ENCODE measurements around the gene LRRC7.
A peak's percentile ranks its signal among the peaks of the same experiment; 100 is the strongest.
"Not testable (repeated sequence)": the region's sequence is repeated elsewhere in the genome, so short reads cannot be mapped to it uniquely, and the experiment has no call there.

Gene LRRC7

GRCh38 chr1:69861641-69862040 lies 293.9 kb downstream of the LRRC7 start:
- Histone ChIP-seq H3K27ac (ENCODE audit: low read depth, low read length, severe bottlenecking) (no peak overlapping the region), H3K36me3 (ENCODE audit: control insufficient read depth, insufficient read depth, low read length) (no peaks in the 10 kb centered on the region), H3K4me3 (ENCODE audit: extremely low read depth, insufficient read depth, low read length, poor library complexity, severe bottlenecking) (no peak overlapping the region), H3K9me3 (ENCODE audit: control insufficient read depth, low read length) (no peaks in the 10 kb centered on the region), H3K4me1 (ENCODE audit: control insufficient read depth, insufficient read depth, low read length, poor library complexity, severe bottlenecking) (no peaks in the 10 kb centered on the region)
- 84 to 92% methylated on average over 4 to 5 of the region's 5 CpGs for WGBS, 2 experiments (ENCODE audit: insufficient coverage in 2 of 2)

DNA sequence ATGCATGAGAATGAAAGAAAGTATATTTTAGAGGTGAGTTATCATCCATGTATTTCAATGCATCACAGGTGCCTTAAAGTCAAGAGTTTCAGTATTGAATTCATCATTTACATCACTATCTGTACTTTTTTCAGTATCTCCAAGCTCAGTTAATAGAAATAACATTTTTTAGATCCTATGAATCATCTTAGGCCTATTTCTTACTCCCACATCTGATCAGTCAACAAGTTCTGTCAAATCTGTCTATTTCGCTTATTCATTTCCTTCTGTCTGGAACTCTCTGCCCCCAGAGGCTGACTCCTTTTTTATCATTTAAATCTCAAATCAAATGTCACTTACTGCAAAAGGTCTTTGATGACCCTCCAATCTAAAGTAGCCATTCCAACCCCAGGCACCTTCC lies 295.2 kb downstream of the LRRC7 start:
- no peak overlapping the region for H3K27ac ChIP-seq (ENCODE audit: low read depth, low read length, severe bottlenecking)
- H3K9me3 ChIP-seq (ENCODE audit: control insufficient read depth, low read length), result no peaks in the 10 kb centered on the region
- 95 to 100% methylated on average over 1 of the region's 1 CpG for WGBS, 2 experiments (ENCODE audit: insufficient coverage in 2 of 2)
- no peaks in the 10 kb centered on the region for H3K36me3 ChIP-seq (ENCODE audit: control insufficient read depth, insufficient read depth, low read length)
- no peaks in the 10 kb centered on the region for H3K4me1 ChIP-seq (ENCODE audit: control insufficient read depth, insufficient read depth, low read length, poor library complexity, severe bottlenecking)
- H3K4me3 ChIP-seq (ENCODE audit: extremely low read depth, insufficient read depth, low read length, poor library complexity, severe bottlenecking), result no peak overlapping the region

DNA sequence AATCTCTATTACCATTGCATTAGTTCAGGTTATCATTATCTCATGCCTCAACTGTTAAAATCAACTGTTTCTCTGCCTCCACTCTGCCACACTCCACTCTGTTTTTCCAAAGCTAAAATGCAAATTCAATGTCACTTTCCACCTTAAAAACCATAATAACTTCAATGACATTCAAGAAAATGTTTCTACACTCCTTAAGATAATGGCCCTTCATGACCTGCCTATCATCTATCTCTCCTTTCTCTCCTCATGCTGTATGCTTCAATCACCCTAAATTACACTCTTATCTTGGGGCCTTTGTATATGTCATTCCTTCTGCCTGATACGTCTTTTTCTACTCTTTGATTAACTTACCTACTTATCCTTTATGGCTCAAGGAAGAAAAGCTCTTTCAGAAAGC lies 296.0 kb downstream of the LRRC7 start:
- Histone ChIP-seq H3K4me3 (ENCODE audit: extremely low read depth, insufficient read depth, low read length, poor library complexity, severe bottlenecking) (no peak overlapping the region), H3K9me3 (ENCODE audit: control insufficient read depth, low read length) (no peaks in the 10 kb centered on the region), H3K4me1 (ENCODE audit: control insufficient read depth, insufficient read depth, low read length, poor library complexity, severe bottlenecking) (no peaks in the 10 kb centered on the region), H3K36me3 (ENCODE audit: control insufficient read depth, insufficient read depth, low read length) (no peaks in the 10 kb centered on the region), H3K27ac (ENCODE audit: low read depth, low read length, severe bottlenecking) (no peak overlapping the region)
- WGBS, 2 experiments (ENCODE audit: insufficient coverage in 2 of 2), result 71 to 100% methylated on average over 1 of the region's 1 CpG

- Histone ChIP-seq H3K9me3 (ENCODE audit: control insufficient read depth, low read length) (no peaks in the 10 kb centered on the region), H3K36me3 (ENCODE audit: control insufficient read depth, insufficient read depth, low read length) (no peaks in the 10 kb centered on the region), H3K27ac (ENCODE audit: low read depth, low read length, severe bottlenecking) (no peak overlapping the region), H3K4me3 (ENCODE audit: extremely low read depth, insufficient read depth, low read length, poor library complexity, severe bottlenecking) (no peak overlapping the region), H3K4me1 (ENCODE audit: control insufficient read depth, insufficient read depth, low read length, poor library complexity, severe bottlenecking) (no peaks in the 10 kb centered on the region)
- 50% methylated on average over 1 of the region's 3 CpGs; no CpG with 5 or more reads in 1 of the 2 experiments for WGBS, 2 experiments (ENCODE audit: insufficient coverage in 2 of 2)
Measured at GRCh38 chr1:69871412-69871811, 303.7 kb downstream of the LRRC7 start.

DNA sequence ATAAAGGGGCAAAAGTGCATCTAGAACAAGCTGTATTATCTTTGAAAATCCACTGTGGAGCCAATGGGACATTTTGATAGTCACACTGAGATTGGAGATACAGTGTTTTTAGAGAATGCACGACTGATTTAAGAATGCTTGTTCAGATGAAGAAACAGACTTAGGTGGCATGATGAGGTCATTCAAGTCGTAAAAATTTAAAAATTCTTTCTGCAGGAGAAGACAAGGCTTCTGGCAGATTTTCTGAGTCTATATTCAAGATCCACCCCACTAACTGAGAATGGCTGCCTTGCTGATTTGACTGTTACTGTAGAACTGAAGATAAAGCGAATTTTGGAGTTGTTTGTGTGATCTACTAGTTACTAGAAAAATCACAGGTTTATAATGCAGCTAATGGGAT lies 310.6 kb downstream of the LRRC7 start:
- 60 to 88% methylated on average over 1 to 2 of the region's 3 CpGs for WGBS, 2 experiments (ENCODE audit: insufficient coverage in 2 of 2)
- Histone ChIP-seq H3K4me1 (ENCODE audit: control insufficient read depth, insufficient read depth, low read length, poor library complexity, severe bottlenecking) (no peaks in the 10 kb centered on the region), H3K27ac (ENCODE audit: low read depth, low read length, severe bottlenecking) (no peak overlapping the region), H3K9me3 (ENCODE audit: control insufficient read depth, low read length) (no peaks in the 10 kb centered on the region), H3K36me3 (ENCODE audit: control insufficient read depth, insufficient read depth, low read length) (no peaks in the 10 kb centered on the region), H3K4me3 (ENCODE audit: extremely low read depth, insufficient read depth, low read length, poor library complexity, severe bottlenecking) (no peak overlapping the region)

- not testable (repeated sequence) for H3K4me3 ChIP-seq (ENCODE audit: extremely low read depth, insufficient read depth, low read length, poor library complexity, severe bottlenecking); H3K36me3 ChIP-seq (ENCODE audit: control insufficient read depth, insufficient read depth, low read length); H3K4me1 ChIP-seq (ENCODE audit: control insufficient read depth, insufficient read depth, low read length, poor library complexity, severe bottlenecking); H3K27ac ChIP-seq (ENCODE audit: low read depth, low read length, severe bottlenecking)
- H3K9me3 ChIP-seq (ENCODE audit: control insufficient read depth, low read length), result peaks cover 19% of the 10 kb centered on the region
- 72% methylated on average over 8 to 9 of the region's 14 CpGs for WGBS, 2 experiments (ENCODE audit: insufficient coverage in 2 of 2)
Measured at GRCh38 chr1:69888016-69888415, 320.3 kb downstream of the LRRC7 start.

DNA sequence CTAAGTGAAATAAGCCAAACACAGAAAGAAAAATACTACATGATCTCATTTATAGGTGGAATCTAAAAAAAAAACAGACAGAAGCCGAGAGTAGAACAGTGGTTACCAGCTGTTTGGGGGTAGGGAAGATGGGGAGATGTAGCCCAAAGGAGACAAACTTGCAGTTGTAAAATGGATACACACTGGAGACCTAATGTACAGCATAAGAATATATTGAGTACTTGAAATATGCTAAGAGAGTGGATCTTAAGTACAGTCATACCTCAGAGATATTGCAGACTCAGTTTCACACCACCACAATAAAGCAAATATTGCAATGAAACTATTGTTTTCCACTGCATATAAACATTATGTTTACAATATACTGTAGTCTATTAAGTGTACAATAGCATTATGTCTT lies 320.9 kb downstream of the LRRC7 start:
- 100% methylated on average over 1 of the region's 1 CpG; no CpG with 5 or more reads in 1 of the 2 experiments for WGBS, 2 experiments (ENCODE audit: insufficient coverage in 2 of 2)
- peaks cover 19% of the 10 kb centered on the region for H3K9me3 ChIP-seq (ENCODE audit: control insufficient read depth, low read length)
- no peaks in the 10 kb centered on the region for H3K36me3 ChIP-seq (ENCODE audit: control insufficient read depth, insufficient read depth, low read length)
- H3K4me1 ChIP-seq (ENCODE audit: control insufficient read depth, insufficient read depth, low read length, poor library complexity, severe bottlenecking), result no peaks in the 10 kb centered on the region
- H3K27ac ChIP-seq (ENCODE audit: low read depth, low read length, severe bottlenecking), result no peak overlapping the region
- H3K4me3 ChIP-seq (ENCODE audit: extremely low read depth, insufficient read depth, low read length, poor library complexity, severe bottlenecking), result no peak overlapping the region

DNA sequence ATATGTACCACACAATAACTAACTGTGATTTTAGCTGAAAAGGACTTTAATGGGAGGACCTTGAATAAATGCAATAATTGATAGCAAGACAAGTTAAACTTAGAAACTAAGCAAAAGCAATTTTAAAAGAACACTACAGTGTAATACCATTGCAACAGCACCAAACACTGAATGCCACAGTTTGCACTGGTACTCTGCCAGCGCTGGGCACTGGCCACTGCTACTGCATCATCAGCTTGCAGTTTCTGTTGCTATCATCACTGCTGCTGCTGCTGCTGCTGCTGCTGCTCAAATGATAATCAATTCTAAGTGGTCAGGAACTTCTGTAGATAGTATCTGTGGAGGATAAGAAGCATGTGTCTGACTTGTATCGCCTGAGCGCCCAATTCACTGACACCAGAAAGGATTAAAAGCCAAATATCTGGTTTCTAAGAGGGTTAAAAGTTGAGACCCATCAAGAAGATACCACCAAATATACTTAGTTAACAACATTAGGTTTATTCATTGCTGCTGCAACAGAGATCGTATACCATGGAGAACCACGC lies 330.8 kb downstream of the LRRC7 start:
- Histone ChIP-seq H3K9me3 (ENCODE audit: control insufficient read depth, low read length) (no peaks in the 10 kb centered on the region), H3K27ac (ENCODE audit: low read depth, low read length, severe bottlenecking) (no peak overlapping the region), H3K4me1 (ENCODE audit: control insufficient read depth, insufficient read depth, low read length, poor library complexity, severe bottlenecking) (no peaks in the 10 kb centered on the region), H3K4me3 (ENCODE audit: extremely low read depth, insufficient read depth, low read length, poor library complexity, severe bottlenecking) (no peak overlapping the region), H3K36me3 (ENCODE audit: control insufficient read depth, insufficient read depth, low read length) (no peaks in the 10 kb centered on the region)
- WGBS, 2 experiments (ENCODE audit: insufficient coverage in 2 of 2), result 80 to 94% methylated on average over 3 to 4 of the region's 5 CpGs

DNA sequence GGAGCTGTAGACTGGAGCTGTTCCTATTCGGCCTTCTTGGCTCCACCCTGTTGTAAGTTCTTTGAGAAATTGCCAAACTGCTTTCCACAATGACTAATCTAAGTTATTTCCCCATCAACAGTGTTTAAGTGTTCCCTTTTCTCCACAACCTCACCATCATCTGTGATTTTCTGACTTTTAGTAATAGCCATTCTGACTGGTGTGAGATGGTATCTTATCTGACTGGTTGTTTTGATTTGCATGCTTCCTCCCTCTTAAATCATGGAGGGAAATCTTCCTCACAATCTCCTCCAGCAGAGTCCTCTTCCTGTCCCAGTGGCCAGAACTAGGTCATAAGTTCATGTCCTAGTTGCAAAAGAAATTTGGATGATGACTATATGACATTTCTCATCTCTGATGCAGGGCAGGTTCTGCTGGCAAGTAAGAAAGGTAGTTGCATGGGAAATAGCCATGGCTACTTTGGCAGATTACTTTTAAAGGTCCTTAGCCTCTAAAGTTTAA lies 343.6 kb downstream of the LRRC7 start:
- 100% methylated on average over 1 of the region's 1 CpG for WGBS, 2 experiments (ENCODE audit: insufficient coverage in 2 of 2)
- peaks cover 3% of the 10 kb centered on the region for H3K4me1 ChIP-seq (ENCODE audit: control insufficient read depth, insufficient read depth, low read length, poor library complexity, severe bottlenecking)
- no peak overlapping the region for H3K4me3 ChIP-seq (ENCODE audit: extremely low read depth, insufficient read depth, low read length, poor library complexity, severe bottlenecking)
- H3K27ac ChIP-seq (ENCODE audit: low read depth, low read length, severe bottlenecking), result no peak overlapping the region
- no peaks in the 10 kb centered on the region for H3K36me3 ChIP-seq (ENCODE audit: control insufficient read depth, insufficient read depth, low read length)
- H3K9me3 ChIP-seq (ENCODE audit: control insufficient read depth, low read length), result no peaks in the 10 kb centered on the region

- no peaks in the 10 kb centered on the region for H3K9me3 ChIP-seq (ENCODE audit: control insufficient read depth, low read length)
- no peak overlapping the region for H3K27ac ChIP-seq (ENCODE audit: low read depth, low read length, severe bottlenecking)
- H3K4me1 ChIP-seq (ENCODE audit: control insufficient read depth, insufficient read depth, low read length, poor library complexity, severe bottlenecking), result peaks cover 3% of the 10 kb centered on the region
- no peaks in the 10 kb centered on the region for H3K36me3 ChIP-seq (ENCODE audit: control insufficient read depth, insufficient read depth, low read length)
- H3K4me3 ChIP-seq (ENCODE audit: extremely low read depth, insufficient read depth, low read length, poor library complexity, severe bottlenecking), result no peak overlapping the region
- no CpG with 5 or more reads among the region's 1 CpG for WGBS, 2 experiments (ENCODE audit: insufficient coverage in 2 of 2)
Measured at GRCh38 chr1:69913977-69914376, 346.3 kb downstream of the LRRC7 start.

DNA sequence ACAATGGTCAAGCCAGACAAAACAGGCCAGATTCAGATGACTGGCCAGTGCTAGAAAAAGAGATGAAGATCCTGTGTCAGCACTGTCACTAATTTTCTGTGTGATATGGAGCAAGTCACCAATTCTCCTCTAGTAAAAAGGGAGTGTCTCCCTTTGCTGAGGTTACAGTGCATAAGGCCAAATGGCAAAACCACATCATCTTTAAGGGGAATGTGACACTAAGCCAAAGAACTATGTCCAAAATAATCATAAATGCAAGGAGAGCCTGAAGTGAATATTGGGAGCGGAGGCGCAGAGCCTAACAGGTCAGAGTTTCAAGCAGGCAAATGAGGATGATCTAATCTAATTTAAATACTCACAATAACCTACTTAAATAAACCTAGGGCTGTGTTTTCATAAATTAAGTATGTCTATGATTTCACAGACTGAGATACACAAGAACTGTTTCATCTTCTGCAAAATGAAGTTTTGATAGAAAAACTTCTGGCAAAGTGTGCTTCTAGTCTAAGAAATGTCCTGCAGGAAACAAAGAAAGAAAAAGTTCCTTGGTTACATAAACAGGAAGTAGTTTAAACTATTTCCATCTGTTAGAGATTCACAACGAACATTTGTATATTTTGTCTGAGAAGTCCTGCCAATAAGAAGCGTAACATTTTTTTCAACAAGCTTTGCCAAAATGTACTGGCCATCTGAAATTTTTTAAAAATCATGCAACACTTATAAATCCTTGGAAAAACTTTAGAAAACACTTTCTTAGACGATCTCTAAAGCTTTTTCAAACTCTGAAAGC lies 347.4 kb downstream of the LRRC7 start:
- Histone ChIP-seq H3K4me3 (ENCODE audit: extremely low read depth, insufficient read depth, low read length, poor library complexity, severe bottlenecking) (no peak overlapping the region), H3K4me1 (ENCODE audit: control insufficient read depth, insufficient read depth, low read length, poor library complexity, severe bottlenecking) (peaks cover 3% of the 10 kb centered on the region), H3K9me3 (ENCODE audit: control insufficient read depth, low read length) (no peaks in the 10 kb centered on the region), H3K27ac (ENCODE audit: low read depth, low read length, severe bottlenecking) (peak overlapping the region; percentile 52), H3K36me3 (ENCODE audit: control insufficient read depth, insufficient read depth, low read length) (no peaks in the 10 kb centered on the region)
- 79 to 80% methylated on average over 2 of the region's 5 CpGs for WGBS, 2 experiments (ENCODE audit: insufficient coverage in 2 of 2)
